Keratinocyte (primary cell): ENCODE results near the gene DLGAP1. TPM values are rescaled to one million over a fixed set of nuclear protein-coding genes. Genes with fewer than 3 reads are reported as not detected.

Experiments used
- DNase-seq: peaks from one replicate; pipeline ENCODE4 v3.0.0-alpha.2; 2011; ENCODE audit warnings: low read depth, missing footprints, low spot score
- FAIRE-seq: peaks from 2 replicates; lab custom pipeline; 2011; peaks lifted over from hg19 to GRCh38; lab: Jason Lieb, UNC
- H2AFZ ChIP-seq: 2 replicates; pipeline ENCODE4 v1.6.0; 2012; ENCODE audit warnings: low read length, control low read depth, inconsistent platforms; ENCODE audit not compliant: control insufficient read depth
- H3K27ac ChIP-seq: 2 replicates; pipeline ENCODE4 v1.5.1; 2011; ENCODE audit warnings: low read length; ENCODE audit not compliant: control insufficient read depth, insufficient read depth
- H3K27me3 ChIP-seq: 3 replicates; pipeline ENCODE4 v1.6.0; 2011; ENCODE audit warnings: low read length; ENCODE audit not compliant: control insufficient read depth, insufficient read depth; ENCODE audit errors: extremely low read depth
- H3K36me3 ChIP-seq, 2 experiments: 2 replicates in 1 of 2; 3 replicates in 1 of 2; pipeline ENCODE4 v1.5.1; 2011; ENCODE audit warnings: low read length in 2 of 2, mild to moderate bottlenecking in 1 of 2; ENCODE audit not compliant: control insufficient read depth in 2 of 2, insufficient read depth in 2 of 2; ENCODE audit errors: extremely low read depth in 1 of 2
- H3K4me1 ChIP-seq: 3 replicates; pipeline ENCODE4 v1.5.1; 2011; ENCODE audit warnings: low read length; ENCODE audit not compliant: control insufficient read depth, insufficient read depth; ENCODE audit errors: extremely low read depth
- H3K4me2 ChIP-seq: 3 replicates; pipeline ENCODE4 v1.6.0; 2011; ENCODE audit warnings: low read depth, low read length; ENCODE audit not compliant: control insufficient read depth, insufficient read depth; ENCODE audit errors: extremely low read depth
- H3K4me3 ChIP-seq, 3 experiments: fragments of 200-600 bp in 1 of 3; sonication (generic) in 1 of 3; 2 replicates in 2 of 3; 3 replicates in 1 of 3; pipeline ENCODE4 v1.5.1; 2011 to 2016; ENCODE audit warnings: low read length in 3 of 3, mild to moderate bottlenecking in 3 of 3, control low read depth in 2 of 3, inconsistent platforms in 1 of 3, low read depth in 1 of 3, mixed read lengths in 1 of 3, mixed run types in 1 of 3, moderate library complexity in 1 of 3; ENCODE audit not compliant: control insufficient read depth in 2 of 3, insufficient read depth in 2 of 3; ENCODE audit errors: extremely low read depth in 1 of 3
- H3K79me2 ChIP-seq: 2 replicates; pipeline ENCODE4 v1.6.0; 2012; ENCODE audit warnings: low read length; ENCODE audit not compliant: control insufficient read depth, insufficient read depth
- H3K9ac ChIP-seq: 3 replicates; pipeline ENCODE4 v1.6.0; 2011; ENCODE audit warnings: low read length; ENCODE audit not compliant: control insufficient read depth, insufficient read depth; ENCODE audit errors: extremely low read depth
- H3K9me1 ChIP-seq: 3 replicates; pipeline ENCODE4 v1.6.0; 2011; ENCODE audit warnings: low read length; ENCODE audit not compliant: control insufficient read depth, insufficient read depth; ENCODE audit errors: extremely low read depth
- H3K9me3 ChIP-seq: 2 replicates; pipeline ENCODE4 v1.5.1; 2012; ENCODE audit warnings: low read depth, low read length; ENCODE audit not compliant: control insufficient read depth
- H4K20me1 ChIP-seq: 3 replicates; pipeline ENCODE4 v1.6.0; 2011; ENCODE audit warnings: low read length; ENCODE audit not compliant: control insufficient read depth, insufficient read depth; ENCODE audit errors: extremely low read depth
- EZH2 ChIP-seq: IDR thresholded peaks from one replicate; pipeline ENCODE4 v1.6.1; 2012; ENCODE audit warnings: inconsistent platforms, mild to moderate bottlenecking, low read length, moderate library complexity
- dilution Hi-C: fragments of 300-500 bp; cut with MboI; formaldehyde crosslinking; loops from one replicate; pipeline ENCODE4 v1.7.0; 2020; ENCODE audit warnings: low sequenced_read_pairs; ENCODE audit not compliant: extremely low pct_ligation_motif_present
- polyA plus RNA-seq, 5 experiments: library from polyadenylated mRNA; depleted of rRNA in 3 of 5; stranded (reverse) in 3 of 5; stranded (forward) in 1 of 5; unstranded in 1 of 5; fragments of >200 nt; gene quantifications; 1 replicate in 1 of 5; 2 replicates in 3 of 5; 3 replicates in 1 of 5; pipeline versions ENCODE4 v1.2.1 to v1.2.3, GENCODE V29; 2011 to 2012; ENCODE audit warnings: missing spikeins in 2 of 5, low read depth in 1 of 5, low replicate concordance in 1 of 5
- TF ChIP-seq, protein P1 (sequence below), 3 experiments: IDR thresholded peaks in 1 of 3; conservative IDR thresholded peaks in 1 of 3; optimal IDR thresholded peaks in 1 of 3; 2 replicates in 2 of 3; 3 replicates in 1 of 3; pipeline versions ENCODE3 to v1.5.1; 2011; ENCODE audit warnings: low read length in 3 of 3, mild to moderate bottlenecking in 3 of 3, moderate library complexity in 2 of 3, control low read depth in 1 of 3, inconsistent platforms in 1 of 3; ENCODE audit not compliant: insufficient read depth in 2 of 3; ENCODE audit errors: extremely low read depth in 1 of 3

The DLGAP1 gene
- polyA plus RNA-seq, 1 donor (not counting 4 experiments of a cell fraction or from before 2014, with no cell fraction given), result not detected

- DNase-seq (no peak), FAIRE-seq (no peak)
- TF ChIP-seq EZH2, result no peak
- TF ChIP-seq, protein P1, sequence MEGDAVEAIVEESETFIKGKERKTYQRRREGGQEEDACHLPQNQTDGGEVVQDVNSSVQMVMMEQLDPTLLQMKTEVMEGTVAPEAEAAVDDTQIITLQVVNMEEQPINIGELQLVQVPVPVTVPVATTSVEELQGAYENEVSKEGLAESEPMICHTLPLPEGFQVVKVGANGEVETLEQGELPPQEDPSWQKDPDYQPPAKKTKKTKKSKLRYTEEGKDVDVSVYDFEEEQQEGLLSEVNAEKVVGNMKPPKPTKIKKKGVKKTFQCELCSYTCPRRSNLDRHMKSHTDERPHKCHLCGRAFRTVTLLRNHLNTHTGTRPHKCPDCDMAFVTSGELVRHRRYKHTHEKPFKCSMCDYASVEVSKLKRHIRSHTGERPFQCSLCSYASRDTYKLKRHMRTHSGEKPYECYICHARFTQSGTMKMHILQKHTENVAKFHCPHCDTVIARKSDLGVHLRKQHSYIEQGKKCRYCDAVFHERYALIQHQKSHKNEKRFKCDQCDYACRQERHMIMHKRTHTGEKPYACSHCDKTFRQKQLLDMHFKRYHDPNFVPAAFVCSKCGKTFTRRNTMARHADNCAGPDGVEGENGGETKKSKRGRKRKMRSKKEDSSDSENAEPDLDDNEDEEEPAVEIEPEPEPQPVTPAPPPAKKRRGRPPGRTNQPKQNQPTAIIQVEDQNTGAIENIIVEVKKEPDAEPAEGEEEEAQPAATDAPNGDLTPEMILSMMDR (optimal IDR thresholded peaks at IDR 0.05 in 1 of 3, IDR thresholded peaks at IDR 0.05 in 1 of 3, conservative IDR thresholded peaks at IDR 0.05 in 1 of 3; ENCODE audit: extremely low read depth in 1 of 3, insufficient read depth in 2 of 3, low read length in 3 of 3), result no peak
- H3K4me2 ChIP-seq, result no peak overlapping the region
- no peaks in the 10 kb centered on the region for H4K20me1 ChIP-seq
- dilution Hi-C loops, result no loop called here
- H3K4me1 ChIP-seq, result no peaks in the 10 kb centered on the region
- no peak overlapping the region for H3K9ac ChIP-seq
- H3K9me1 ChIP-seq, result no peaks in the 10 kb centered on the region
- H3K27me3 ChIP-seq, result no peaks in the 10 kb centered on the region
- H3K9me3 ChIP-seq, result no peaks in the 10 kb centered on the region
- no peaks in the 10 kb centered on the region for H3K79me2 ChIP-seq
- no peaks in the 10 kb centered on the region for H3K36me3 ChIP-seq
- H3K27ac ChIP-seq, result no peak overlapping the region
- H2AFZ ChIP-seq, result no peak overlapping the region
- no peak overlapping the region for H3K4me3 ChIP-seq
Observed at GRCh38 chr18:4119813-4120212, 335.3 kb downstream of the DLGAP1 start.

DNA sequence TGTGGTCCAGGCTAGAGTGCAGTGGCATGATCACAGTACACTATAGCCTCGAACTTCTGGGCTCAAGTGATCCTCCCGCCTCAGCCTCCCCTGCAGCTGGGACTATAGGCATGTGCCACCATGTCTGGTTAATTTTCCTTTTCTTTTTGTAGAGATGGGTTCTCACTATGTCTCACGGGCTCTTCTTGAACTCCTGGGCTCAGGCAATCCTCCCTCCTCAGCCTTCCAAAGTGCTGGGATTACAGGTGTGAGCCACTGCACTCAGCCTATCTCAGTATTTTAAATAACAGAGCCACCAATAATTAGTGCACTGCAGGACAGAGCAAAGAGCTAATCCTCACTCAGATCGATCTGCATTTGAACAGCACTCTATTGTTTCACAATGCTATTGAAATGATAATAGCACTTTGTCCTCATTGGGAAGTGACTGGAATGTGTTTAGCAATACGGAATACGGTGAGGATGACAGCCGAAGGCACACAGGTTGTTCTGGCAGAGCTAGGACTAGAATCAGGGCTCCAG is 335.9 kb downstream of the DLGAP1 start:
- H4K20me1 ChIP-seq, result no peaks in the 10 kb centered on the region
- no peaks in the 10 kb centered on the region for H3K27me3 ChIP-seq
- FAIRE-seq (no peak), DNase-seq (no peak)
- H3K4me1 ChIP-seq, result no peaks in the 10 kb centered on the region
- no peaks in the 10 kb centered on the region for H3K9me3 ChIP-seq
- dilution Hi-C loops, result no loop called here
- no peak overlapping the region for H3K4me3 ChIP-seq
- H3K27ac ChIP-seq, result no peak overlapping the region
- TF ChIP-seq EZH2, result no peak
- TF ChIP-seq, protein P1 (optimal IDR thresholded peaks at IDR 0.05 in 1 of 3, IDR thresholded peaks at IDR 0.05 in 1 of 3, conservative IDR thresholded peaks at IDR 0.05 in 1 of 3; ENCODE audit: extremely low read depth in 1 of 3, insufficient read depth in 2 of 3, low read length in 3 of 3), result no peak
- H3K9ac ChIP-seq, result no peak overlapping the region
- H3K79me2 ChIP-seq, result no peaks in the 10 kb centered on the region
- H2AFZ ChIP-seq, result no peak overlapping the region
- H3K4me2 ChIP-seq, result no peak overlapping the region
- no peaks in the 10 kb centered on the region for H3K36me3 ChIP-seq
- H3K9me1 ChIP-seq, result no peaks in the 10 kb centered on the region
